ENCODE data around the gene PHF21B. TPM values are rescaled to one million over a fixed set of nuclear protein-coding genes. Genes with fewer than 3 reads are reported as not detected.
"Not testable (repeated sequence)": the region's sequence is repeated elsewhere in the genome, so short reads cannot be mapped to it uniquely, and the experiment has no call there.

PHF21B gene
- total and polyA plus RNA-seq, 2 donors (not counting 3 experiments of a cell fraction or from before 2014, with no cell fraction given) = not detected

DNA sequence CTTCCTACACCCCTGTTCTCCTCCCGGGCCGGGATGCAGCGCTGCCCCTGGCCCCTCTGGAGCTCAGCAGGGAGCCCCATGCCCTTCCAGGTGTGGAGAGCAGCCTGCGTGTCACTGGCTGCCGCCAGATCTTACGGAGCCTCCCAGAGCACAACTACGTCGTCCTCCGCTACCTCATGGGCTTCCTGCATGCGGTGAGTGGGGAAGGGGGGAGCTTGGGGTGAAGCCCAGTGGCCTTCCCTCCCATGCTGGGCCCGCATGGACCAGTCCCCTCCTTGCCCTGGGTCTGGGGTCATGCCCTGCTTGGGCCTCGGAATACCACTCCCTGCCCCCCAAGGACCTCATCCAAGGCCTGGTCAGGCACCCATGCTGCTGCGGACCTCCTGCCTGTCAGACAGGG is 150.2 kb downstream of the PHF21B start:
- FAIRE-seq = no peak
- no peak overlapping the region for H3K27ac ChIP-seq (ENCODE audit: insufficient read depth, low read depth, low read length)

GRCh38 chr22:44858819-44859218 is 151.0 kb downstream of the PHF21B start:
- H3K4me3 ChIP-seq (replicated peaks in 1 of 3; ENCODE audit: insufficient read depth in 1 of 3, low read depth in 1 of 3, low read length in 3 of 3); H3K36me3 ChIP-seq (ENCODE audit: control insufficient read depth in 2 of 2, extremely low read depth in 1 of 2, insufficient read depth in 2 of 2, low read length in 2 of 2); DNase-seq (ENCODE audit: low read depth, low spot score); H2AFZ ChIP-seq (ENCODE audit: low read depth, low read length); H3K9me3 ChIP-seq (replicated peaks; ENCODE audit: control insufficient read depth, insufficient read depth, low read length); H3K27me3 ChIP-seq (ENCODE audit: control insufficient read depth in 2 of 2, insufficient read depth in 2 of 2, low read length in 2 of 2); POLR2A ChIA-PET; H4K20me1 ChIP-seq (replicated peaks; ENCODE audit: control insufficient read depth, extremely low read depth, insufficient read depth, low read length); H3K27ac ChIP-seq (ENCODE audit: insufficient read depth, low read depth, low read length); H3K4me2 ChIP-seq (ENCODE audit: insufficient read depth, low read length); H3K4me1 ChIP-seq (ENCODE audit: control insufficient read depth, extremely low read depth, insufficient read depth, low read length); H3K79me2 ChIP-seq (ENCODE audit: control insufficient read depth, insufficient read depth, low read length); CTCF ChIA-PET; intact Hi-C loops (cut with micrococcal nuclease); BruUV-seq (replicated peaks); dilution Hi-C loops (cut with MboI; ENCODE audit: extremely low pct_ligation_motif_present, low sequenced_read_pairs); H3K9ac ChIP-seq (replicated peaks; ENCODE audit: extremely low read depth, insufficient read depth, low read length); H3K9me1 ChIP-seq (replicated peaks; ENCODE audit: control insufficient read depth, extremely low read depth, insufficient read depth, low read length): not testable (repeated sequence)
- FAIRE-seq = peak; percentile 37

More for the DNA sequence above, 150.2 kb downstream of the PHF21B start:
- dilution Hi-C loops (cut with MboI; ENCODE audit: extremely low pct_ligation_motif_present, low sequenced_read_pairs) = no loop called here
- CTCF ChIA-PET = no interaction called here
- peaks cover 5% of the 10 kb centered on the region for H3K9me3 ChIP-seq (replicated peaks; ENCODE audit: control insufficient read depth, insufficient read depth, low read length)
- no peak overlapping the region for H3K9ac ChIP-seq (replicated peaks; ENCODE audit: extremely low read depth, insufficient read depth, low read length)
- no peak overlapping the region for H2AFZ ChIP-seq (ENCODE audit: low read depth, low read length)
- no peaks in the 10 kb centered on the region for H3K36me3 ChIP-seq (ENCODE audit: control insufficient read depth in 2 of 2, extremely low read depth in 1 of 2, insufficient read depth in 2 of 2, low read length in 2 of 2)
- H3K4me1 ChIP-seq (ENCODE audit: control insufficient read depth, extremely low read depth, insufficient read depth, low read length) = no peaks in the 10 kb centered on the region
- no peaks in the 10 kb centered on the region for H3K9me1 ChIP-seq (replicated peaks; ENCODE audit: control insufficient read depth, extremely low read depth, insufficient read depth, low read length)
- no peaks in the 10 kb centered on the region for H3K27me3 ChIP-seq (ENCODE audit: control insufficient read depth in 2 of 2, insufficient read depth in 2 of 2, low read length in 2 of 2)
- intact Hi-C loops (cut with micrococcal nuclease) = no loop called here
- DNase-seq (ENCODE audit: low read depth, low spot score) = no peak
- BruUV-seq (replicated peaks) = no TSS peak
- POLR2A ChIA-PET = no interaction called here
- no peak overlapping the region for H3K4me3 ChIP-seq (replicated peaks in 1 of 3; ENCODE audit: insufficient read depth in 1 of 3, low read depth in 1 of 3, low read length in 3 of 3)
- no peaks in the 10 kb centered on the region for H4K20me1 ChIP-seq (replicated peaks; ENCODE audit: control insufficient read depth, extremely low read depth, insufficient read depth, low read length)
- H3K4me2 ChIP-seq (ENCODE audit: insufficient read depth, low read length) = no peak overlapping the region
- TF ChIP-seq POLR2A (IDR thresholded peaks at IDR 0.05; ENCODE audit: low read depth, low read length) (no peak), GATA2 (IDR thresholded peaks at IDR 0.05; ENCODE audit: insufficient read depth, insufficient read length, low read depth, low read length) (no peak), FOS (IDR thresholded peaks at IDR 0.05; ENCODE audit: borderline replicate concordance, insufficient read depth, low read length) (no peak), MYC (IDR thresholded peaks at IDR 0.05; ENCODE audit: low read depth, low read length) (no peak), POLR2AphosphoS5 (IDR thresholded peaks at IDR 0.05; ENCODE audit: insufficient read depth, low read depth, low read length) (no peak), EZH2 (IDR thresholded peaks at IDR 0.05; ENCODE audit: borderline replicate concordance, low read depth, low read length, severe bottlenecking) (no peak), MAX (IDR thresholded peaks at IDR 0.05; ENCODE audit: insufficient read depth, insufficient read length) (no peak), JUN (IDR thresholded peaks at IDR 0.05; ENCODE audit: borderline replicate concordance, insufficient read depth, insufficient read length, low read depth) (no peak)
- TF ChIP-seq, protein P1, sequence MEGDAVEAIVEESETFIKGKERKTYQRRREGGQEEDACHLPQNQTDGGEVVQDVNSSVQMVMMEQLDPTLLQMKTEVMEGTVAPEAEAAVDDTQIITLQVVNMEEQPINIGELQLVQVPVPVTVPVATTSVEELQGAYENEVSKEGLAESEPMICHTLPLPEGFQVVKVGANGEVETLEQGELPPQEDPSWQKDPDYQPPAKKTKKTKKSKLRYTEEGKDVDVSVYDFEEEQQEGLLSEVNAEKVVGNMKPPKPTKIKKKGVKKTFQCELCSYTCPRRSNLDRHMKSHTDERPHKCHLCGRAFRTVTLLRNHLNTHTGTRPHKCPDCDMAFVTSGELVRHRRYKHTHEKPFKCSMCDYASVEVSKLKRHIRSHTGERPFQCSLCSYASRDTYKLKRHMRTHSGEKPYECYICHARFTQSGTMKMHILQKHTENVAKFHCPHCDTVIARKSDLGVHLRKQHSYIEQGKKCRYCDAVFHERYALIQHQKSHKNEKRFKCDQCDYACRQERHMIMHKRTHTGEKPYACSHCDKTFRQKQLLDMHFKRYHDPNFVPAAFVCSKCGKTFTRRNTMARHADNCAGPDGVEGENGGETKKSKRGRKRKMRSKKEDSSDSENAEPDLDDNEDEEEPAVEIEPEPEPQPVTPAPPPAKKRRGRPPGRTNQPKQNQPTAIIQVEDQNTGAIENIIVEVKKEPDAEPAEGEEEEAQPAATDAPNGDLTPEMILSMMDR (IDR thresholded peaks at IDR 0.05; ENCODE audit: extremely low read depth in 1 of 2, insufficient read depth in 1 of 2, low read depth in 1 of 2, low read length in 2 of 2) = no peak
- H3K79me2 ChIP-seq (ENCODE audit: control insufficient read depth, insufficient read depth, low read length) = no peaks in the 10 kb centered on the region
